SK-N-MC (cell line): ENCODE results near the gene STX16.

Source experiments
- EZH2 ChIP-seq: fragments of 200-600 bp; sonication (generic); IDR thresholded peaks from one replicate; pipeline ENCODE4 v1.6.1; 2017; ENCODE audit warnings: antibody characterized with exemption
- FOXP2 ChIP-seq: optimal IDR thresholded peaks from 2 replicates; pipeline ENCODE3; 2011; ENCODE audit warnings: mild to moderate bottlenecking, moderate library complexity; ENCODE audit not compliant: insufficient read depth; ENCODE audit errors: extremely low read length, control extremely low read depth
- POLR2AphosphoS5 ChIP-seq: IDR thresholded peaks from 2 replicates; pipeline ENCODE4 v1.6.1; 2012; ENCODE audit warnings: mild to moderate bottlenecking, low read depth, low read length, borderline replicate concordance

DNA sequence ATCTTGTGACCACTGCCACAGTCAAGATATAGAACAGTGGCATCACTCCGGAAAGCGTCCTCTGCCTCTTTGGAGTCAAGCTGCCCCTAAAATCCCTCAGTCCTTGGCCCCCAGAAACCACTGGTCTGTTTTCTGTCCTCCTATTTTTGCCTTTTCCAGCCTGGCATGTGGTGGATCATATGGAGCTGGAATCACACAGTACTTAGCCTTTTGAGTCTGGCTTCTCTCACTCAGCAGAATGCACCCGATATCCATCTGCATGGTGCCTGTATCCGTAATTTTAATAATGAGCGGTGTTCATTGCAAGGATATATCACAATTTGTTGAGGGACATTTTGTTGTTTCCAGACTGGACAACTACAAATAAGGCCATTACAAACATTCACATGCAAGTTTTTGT lies 49.0 kb upstream of the STX16 start:
- TF ChIP-seq EZH2 (no peak), POLR2AphosphoS5 (no peak), FOXP2 (no peak)
